ENCODE data around the gene GNA15. TPM values are rescaled to one million over a fixed set of nuclear protein-coding genes. Genes with fewer than 3 reads are reported as not detected.

GNA15 gene
- total and polyA plus RNA-seq, 2 donors (not counting 3 experiments of a cell fraction or from before 2014, with no cell fraction given), result 0.17 TPM; not detected in 1

DNA sequence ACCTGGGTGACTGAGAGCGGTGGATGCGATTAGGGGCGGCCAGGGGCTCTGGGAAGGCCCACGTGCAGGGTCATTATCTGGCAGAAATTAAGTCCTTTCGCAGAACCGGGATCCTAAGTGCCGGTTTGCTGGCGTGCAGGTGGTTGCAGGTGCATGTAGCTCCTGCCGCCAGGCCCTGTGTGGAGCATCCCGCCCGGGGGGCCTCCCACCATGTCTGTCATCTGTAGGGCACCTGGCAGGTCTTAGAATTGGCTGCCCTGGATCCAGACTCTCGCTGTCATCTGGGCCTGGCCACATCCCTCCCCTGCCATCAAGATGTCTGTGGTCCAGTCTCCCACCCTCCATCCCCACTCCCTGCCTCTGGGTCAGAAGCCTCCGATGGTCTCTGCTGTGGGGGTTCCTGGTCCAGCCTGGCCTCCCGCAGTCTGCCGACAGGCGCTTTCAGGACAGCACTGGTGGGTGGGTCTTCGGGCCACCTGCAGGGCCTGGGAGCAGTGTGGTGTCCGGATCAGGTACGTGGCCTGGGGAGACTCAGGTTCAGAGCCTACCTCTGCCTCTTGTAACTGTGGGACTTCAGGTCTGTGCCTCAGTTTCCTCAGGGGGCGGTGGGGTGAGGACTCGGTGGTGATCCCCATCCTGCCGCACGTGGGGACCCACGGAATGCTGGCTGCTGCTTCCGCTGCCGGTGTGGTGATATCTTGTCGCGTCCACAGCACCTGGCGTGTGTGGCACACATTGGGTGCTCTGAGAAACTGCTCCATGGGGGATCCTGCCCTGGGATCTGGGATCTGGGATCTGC, 36.3 kb upstream of the GNA15 start:
- intact Hi-C loops (cut with micrococcal nuclease), result loop anchor here (5.0 kb wide), 1 partner anchor 197 kb away; the partner anchor contains the start of gene ZNF57
- H2AFZ ChIP-seq (ENCODE audit: low read depth, low read length), result no peak overlapping the region
- peaks cover 0 to 2% of the 10 kb centered on the region in 2 experiments for H3K36me3 ChIP-seq (ENCODE audit: control insufficient read depth in 2 of 2, extremely low read depth in 1 of 2, insufficient read depth in 2 of 2, low read length in 2 of 2)
- H3K4me2 ChIP-seq (ENCODE audit: insufficient read depth, low read length), result no peak overlapping the region
- H4K20me1 ChIP-seq (replicated peaks; ENCODE audit: control insufficient read depth, extremely low read depth, insufficient read depth, low read length), result no peaks in the 10 kb centered on the region
- H3K4me3 ChIP-seq (replicated peaks in 1 of 3; ENCODE audit: insufficient read depth in 1 of 3, low read depth in 1 of 3, low read length in 3 of 3), result no peak overlapping the region
- H3K9me1 ChIP-seq (replicated peaks; ENCODE audit: control insufficient read depth, extremely low read depth, insufficient read depth, low read length), result no peaks in the 10 kb centered on the region
- dilution Hi-C loops (cut with MboI; ENCODE audit: extremely low pct_ligation_motif_present, low sequenced_read_pairs), result no loop called here
- TF ChIP-seq POLR2AphosphoS5 (IDR thresholded peaks at IDR 0.05; ENCODE audit: insufficient read depth, low read depth, low read length) (no peak), JUN (IDR thresholded peaks at IDR 0.05; ENCODE audit: borderline replicate concordance, insufficient read depth, insufficient read length, low read depth) (no peak), GATA2 (IDR thresholded peaks at IDR 0.05; ENCODE audit: insufficient read depth, insufficient read length, low read depth, low read length) (no peak), POLR2A (IDR thresholded peaks at IDR 0.05; ENCODE audit: low read depth, low read length) (no peak), FOS (IDR thresholded peaks at IDR 0.05; ENCODE audit: borderline replicate concordance, insufficient read depth, low read length) (no peak), MYC (IDR thresholded peaks at IDR 0.05; ENCODE audit: low read depth, low read length) (no peak), EZH2 (IDR thresholded peaks at IDR 0.05; ENCODE audit: borderline replicate concordance, low read depth, low read length, severe bottlenecking) (no peak)
- TF ChIP-seq, protein P1, sequence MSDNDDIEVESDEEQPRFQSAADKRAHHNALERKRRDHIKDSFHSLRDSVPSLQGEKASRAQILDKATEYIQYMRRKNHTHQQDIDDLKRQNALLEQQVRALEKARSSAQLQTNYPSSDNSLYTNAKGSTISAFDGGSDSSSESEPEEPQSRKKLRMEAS (IDR thresholded peaks at IDR 0.05; ENCODE audit: insufficient read depth, insufficient read length), result no peak
- TF ChIP-seq, protein P2, sequence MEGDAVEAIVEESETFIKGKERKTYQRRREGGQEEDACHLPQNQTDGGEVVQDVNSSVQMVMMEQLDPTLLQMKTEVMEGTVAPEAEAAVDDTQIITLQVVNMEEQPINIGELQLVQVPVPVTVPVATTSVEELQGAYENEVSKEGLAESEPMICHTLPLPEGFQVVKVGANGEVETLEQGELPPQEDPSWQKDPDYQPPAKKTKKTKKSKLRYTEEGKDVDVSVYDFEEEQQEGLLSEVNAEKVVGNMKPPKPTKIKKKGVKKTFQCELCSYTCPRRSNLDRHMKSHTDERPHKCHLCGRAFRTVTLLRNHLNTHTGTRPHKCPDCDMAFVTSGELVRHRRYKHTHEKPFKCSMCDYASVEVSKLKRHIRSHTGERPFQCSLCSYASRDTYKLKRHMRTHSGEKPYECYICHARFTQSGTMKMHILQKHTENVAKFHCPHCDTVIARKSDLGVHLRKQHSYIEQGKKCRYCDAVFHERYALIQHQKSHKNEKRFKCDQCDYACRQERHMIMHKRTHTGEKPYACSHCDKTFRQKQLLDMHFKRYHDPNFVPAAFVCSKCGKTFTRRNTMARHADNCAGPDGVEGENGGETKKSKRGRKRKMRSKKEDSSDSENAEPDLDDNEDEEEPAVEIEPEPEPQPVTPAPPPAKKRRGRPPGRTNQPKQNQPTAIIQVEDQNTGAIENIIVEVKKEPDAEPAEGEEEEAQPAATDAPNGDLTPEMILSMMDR (IDR thresholded peaks at IDR 0.05; ENCODE audit: extremely low read depth in 1 of 2, insufficient read depth in 1 of 2, low read depth in 1 of 2, low read length in 2 of 2), result no peak
- no peaks in the 10 kb centered on the region for H3K27me3 ChIP-seq (ENCODE audit: control insufficient read depth in 2 of 2, insufficient read depth in 2 of 2, low read length in 2 of 2)
- H3K9me3 ChIP-seq (replicated peaks; ENCODE audit: control insufficient read depth, insufficient read depth, low read length), result no peaks in the 10 kb centered on the region
- ChIA-PET CTCF (interaction anchor here (1.0 to 6.5 kb wide), 5 partner anchors 9 to 139 kb away, joined by 3 to 200 read pairs (median 7); no protein-coding TSS in a partner anchor), POLR2A (interaction anchor here (1.5 kb wide), 1 partner anchor 149 kb away, joined by 3 read pairs; no protein-coding TSS in a partner anchor)
- peaks cover 93% of the 10 kb centered on the region for H3K79me2 ChIP-seq (ENCODE audit: control insufficient read depth, insufficient read depth, low read length)
- peaks cover 36% of the 10 kb centered on the region for H3K4me1 ChIP-seq (ENCODE audit: control insufficient read depth, extremely low read depth, insufficient read depth, low read length)
- no peak overlapping the region for H3K27ac ChIP-seq (ENCODE audit: insufficient read depth, low read depth, low read length)
- no peak for DNase-seq (ENCODE audit: low read depth, low spot score)
- no TSS peak for BruUV-seq (replicated peaks)
- H3K9ac ChIP-seq (replicated peaks; ENCODE audit: extremely low read depth, insufficient read depth, low read length), result no peak overlapping the region
- FAIRE-seq, result no peak

Measured in endothelial cell of umbilical vein (primary cell).